Activated CD8-positive, alpha-beta T cell treated with anti-CD3 and anti-CD28 coated beads for 36 hours (primary cell): ENCODE measurements around the gene SELENON. TPM values are rescaled to one million over a fixed set of nuclear protein-coding genes. Genes with fewer than 3 reads are reported as not detected.

Experiments
- ATAC-seq: fragments of 200-7000 bp; cut with Tn5 transposase; one replicate; pipeline ENCODE4 v1.10.0; 2021; ENCODE audit warnings: mild to moderate bottlenecking, moderate library complexity
- CTCF ChIA-PET: fragments of 350-600 bp; sonication (Branson Sonifier 250); formaldehyde crosslinking; loops from one replicate; lab custom pipeline; 2021; ENCODE audit warnings: antibody characterized with exemption; lab: Charles Lee
- POLR2A ChIA-PET: fragments of 350-600 bp; sonication (Branson Sonifier 250); formaldehyde crosslinking; loops from one replicate; lab custom pipeline; 2021; ENCODE audit warnings: antibody characterized with exemption; lab: Charles Lee
- DNase-seq: peaks from one replicate; pipeline ENCODE4 v3.0.0-alpha.2; 2020
- H3K27ac Mint-ChIP-seq: one replicate; pipeline ENCODE4 v1.8.0; 2021; ENCODE audit warnings: mild to moderate bottlenecking, mixed read lengths
- H3K27me3 Mint-ChIP-seq: one replicate; pipeline ENCODE4 v1.8.0; 2021; ENCODE audit warnings: mixed read lengths
- H3K36me3 Mint-ChIP-seq: one replicate; pipeline ENCODE4 v1.8.0; 2021; ENCODE audit warnings: low read depth, mixed read lengths
- H3K4me1 Mint-ChIP-seq: one replicate; pipeline ENCODE4 v1.8.0; 2021; ENCODE audit warnings: low read depth, mixed read lengths
- H3K4me3 Mint-ChIP-seq: one replicate; pipeline ENCODE4 v1.8.0; 2021; ENCODE audit warnings: mild to moderate bottlenecking, moderate library complexity, mixed read lengths
- H3K9me3 Mint-ChIP-seq: one replicate; pipeline ENCODE4 v1.8.0; 2021; ENCODE audit warnings: mixed read lengths
- CTCF ChIP-seq: fragments of 200-600 bp; IDR thresholded peaks from one replicate; pipeline ENCODE4 v1.8.0; 2022; ENCODE audit warnings: antibody characterized with exemption, mild to moderate bottlenecking
- intact Hi-C: fragments of 100-400 bp; cut with micrococcal nuclease; formaldehyde crosslinking; loops from one replicate; pipeline ENCODE4 v1.10.0; 2022
- total RNA-seq, 2 experiments: library from RNA; stranded (reverse); gene quantifications; one replicate each; pipeline ENCODE4 v1.2.3, GENCODE V29; 2021

Gene SELENON
- total RNA-seq, 2 experiments from 2014 or later = 15.3 to 17.7 TPM

- peaks cover 17% of the 10 kb centered on the region for H3K4me1 Mint-ChIP-seq
- no peaks in the 10 kb centered on the region for H3K9me3 Mint-ChIP-seq
- no peaks in the 10 kb centered on the region for H3K36me3 Mint-ChIP-seq
- H3K27me3 Mint-ChIP-seq = no peaks in the 10 kb centered on the region
- no peak for TF ChIP-seq CTCF
- intact Hi-C loops = no loop called here
- ATAC-seq = no peak
- POLR2A ChIA-PET = no interaction called here
- no peak overlapping the region for H3K4me3 Mint-ChIP-seq
- no peak overlapping the region for H3K27ac Mint-ChIP-seq
- no peak for DNase-seq
- CTCF ChIA-PET = no interaction called here
Observed at GRCh38 chr1:25779388-25779787, 20.6 kb upstream of the SELENON start.

GRCh38 chr1:25779894-25780293 is 20.1 kb upstream of the SELENON start:
- no peak for ATAC-seq
- peaks cover 12% of the 10 kb centered on the region for H3K4me1 Mint-ChIP-seq
- CTCF ChIA-PET = interaction anchor here (0.6 kb wide), 1 partner anchor 165 kb away, joined by 3 read pairs; no protein-coding TSS in a partner anchor
- no peak for DNase-seq
- intact Hi-C loops = no loop called here
- no peaks in the 10 kb centered on the region for H3K27me3 Mint-ChIP-seq
- POLR2A ChIA-PET = interaction anchor here (0.8 kb wide), 1 partner anchor 16 kb away, joined by 3 read pairs; no protein-coding TSS in a partner anchor
- H3K27ac Mint-ChIP-seq = no peak overlapping the region
- no peak for TF ChIP-seq CTCF
- H3K36me3 Mint-ChIP-seq = no peaks in the 10 kb centered on the region
- H3K9me3 Mint-ChIP-seq = no peaks in the 10 kb centered on the region
- no peak overlapping the region for H3K4me3 Mint-ChIP-seq

GRCh38 chr1:25780318-25781129 is 19.5 kb upstream of the SELENON start:
- no peaks in the 10 kb centered on the region for H3K9me3 Mint-ChIP-seq
- no peak overlapping the region for H3K4me3 Mint-ChIP-seq
- H3K27ac Mint-ChIP-seq = no peak overlapping the region
- peaks cover 5% of the 10 kb centered on the region for H3K4me1 Mint-ChIP-seq
- no peak for TF ChIP-seq CTCF
- ATAC-seq (no peak), DNase-seq (no peak)
- ChIA-PET CTCF (interaction anchor here (0.6 kb wide), 1 partner anchor 166 kb away, joined by 3 read pairs; no protein-coding TSS in a partner anchor), POLR2A (interaction anchor here (0.8 kb wide), 1 partner anchor 16 kb away, joined by 3 read pairs; no protein-coding TSS in a partner anchor)
- H3K27me3 Mint-ChIP-seq = no peaks in the 10 kb centered on the region
- intact Hi-C loops = no loop called here
- H3K36me3 Mint-ChIP-seq = no peaks in the 10 kb centered on the region

GRCh38 chr1:25781130-25781433 is 18.9 kb upstream of the SELENON start:
- intact Hi-C loops = no loop called here
- no peaks in the 10 kb centered on the region for H3K9me3 Mint-ChIP-seq
- no peaks in the 10 kb centered on the region for H3K36me3 Mint-ChIP-seq
- ATAC-seq = no peak
- H3K4me3 Mint-ChIP-seq = no peak overlapping the region
- peaks cover under 1% of the 10 kb centered on the region for H3K4me1 Mint-ChIP-seq
- no peak for TF ChIP-seq CTCF
- DNase-seq = no peak
- H3K27ac Mint-ChIP-seq = no peak overlapping the region
- CTCF ChIA-PET = no interaction called here
- POLR2A ChIA-PET = no interaction called here
- no peaks in the 10 kb centered on the region for H3K27me3 Mint-ChIP-seq

- intact Hi-C loops = no loop called here
- ATAC-seq (no peak), DNase-seq (no peak)
- no peak for TF ChIP-seq CTCF
- ChIA-PET CTCF (interaction anchor here (1.0 to 1.1 kb wide), 3 partner anchors 12 to 16 kb away, joined by 3 to 4 read pairs (median 3); no protein-coding TSS in a partner anchor), POLR2A (interaction anchor here (1.2 kb wide), 1 partner anchor 44 kb away, joined by 4 read pairs; no protein-coding TSS in a partner anchor)
- Mint-ChIP-seq H3K36me3 (no peaks in the 10 kb centered on the region), H3K9me3 (no peaks in the 10 kb centered on the region), H3K4me3 (no peak overlapping the region), H3K27ac (no peak overlapping the region), H3K4me1 (peaks cover 2% of the 10 kb centered on the region), H3K27me3 (no peaks in the 10 kb centered on the region)
Observed at GRCh38 chr1:25782608-25783201, 17.3 kb upstream of the SELENON start.
